Adipocyte (in vitro differentiated cells): ENCODE measurements around the gene PLPP2.
"Not testable (repeated sequence)": the region's sequence is repeated elsewhere in the genome, so short reads cannot be mapped to it uniquely, and the experiment has no call there.

Source experiments
- DNase-seq: peaks from one replicate; pipeline ENCODE4 v3.0.0-alpha.2; 2015; ENCODE audit warnings: low read depth
- H3K27me3 ChIP-seq: replicated peaks from 2 replicates; pipeline ENCODE4 v1.7.0; 2013; ENCODE audit warnings: mild to moderate bottlenecking, low read length, moderate library complexity; ENCODE audit not compliant: control insufficient read depth, insufficient read depth
- H3K36me3 ChIP-seq: 2 replicates; pipeline ENCODE4 v1.7.0; 2013; ENCODE audit warnings: low read length, mild to moderate bottlenecking, moderate library complexity; ENCODE audit not compliant: control insufficient read depth, insufficient read depth, severe bottlenecking
- H3K4me1 ChIP-seq: 2 replicates; pipeline ENCODE4 v1.7.0; 2013; ENCODE audit warnings: mild to moderate bottlenecking, low read length, moderate library complexity; ENCODE audit not compliant: control insufficient read depth, insufficient read depth
- H3K4me3 ChIP-seq: 2 replicates; pipeline ENCODE4 v1.7.0; 2013; ENCODE audit warnings: mild to moderate bottlenecking, low read length, moderate library complexity
- H3K9ac ChIP-seq: 2 replicates; pipeline ENCODE4 v1.7.0; 2013; ENCODE audit warnings: mild to moderate bottlenecking, low read length, moderate library complexity
- H3K9me3 ChIP-seq: 2 replicates; pipeline ENCODE4 v1.7.0; 2013; ENCODE audit warnings: mild to moderate bottlenecking, low read length, moderate library complexity; ENCODE audit not compliant: control insufficient read depth

The PLPP2 gene

DNA sequence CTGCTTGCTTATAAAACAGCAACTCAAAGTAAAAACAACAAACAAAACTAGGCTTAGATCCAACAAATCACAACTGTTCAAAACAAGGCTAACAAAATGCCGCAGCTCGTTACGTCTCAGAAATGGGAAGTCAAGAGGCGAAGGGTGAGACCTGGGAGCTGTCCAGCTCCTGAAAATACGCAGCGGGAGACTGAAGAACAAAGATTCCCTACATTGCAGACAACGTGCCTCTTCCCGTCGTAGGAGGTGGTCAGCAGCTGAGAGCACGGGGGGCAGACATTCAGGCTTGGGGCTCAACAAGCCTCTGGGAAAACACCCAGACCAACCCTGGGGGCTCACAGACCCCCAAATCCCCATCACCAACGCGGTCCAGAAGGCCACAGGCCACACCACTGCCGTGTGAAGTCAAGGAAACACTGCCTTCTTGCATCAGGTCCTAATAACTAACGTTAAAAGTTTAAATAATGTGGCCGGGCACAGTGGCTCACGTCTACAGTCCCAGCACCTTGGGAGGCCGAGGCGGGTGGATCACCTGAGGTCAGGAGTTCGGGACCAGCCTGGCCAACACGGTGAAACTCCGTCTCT is 13.5 kb downstream of the PLPP2 start:
- Histone ChIP-seq H3K27me3 (peaks cover 41% of the 10 kb centered on the region), H3K9ac (no peak overlapping the region), H3K4me3 (no peak overlapping the region), H3K9me3 (no peaks in the 10 kb centered on the region), H3K36me3 (no peaks in the 10 kb centered on the region), H3K4me1 (no peaks in the 10 kb centered on the region)
- peak; percentile 31 for DNase-seq

DNA sequence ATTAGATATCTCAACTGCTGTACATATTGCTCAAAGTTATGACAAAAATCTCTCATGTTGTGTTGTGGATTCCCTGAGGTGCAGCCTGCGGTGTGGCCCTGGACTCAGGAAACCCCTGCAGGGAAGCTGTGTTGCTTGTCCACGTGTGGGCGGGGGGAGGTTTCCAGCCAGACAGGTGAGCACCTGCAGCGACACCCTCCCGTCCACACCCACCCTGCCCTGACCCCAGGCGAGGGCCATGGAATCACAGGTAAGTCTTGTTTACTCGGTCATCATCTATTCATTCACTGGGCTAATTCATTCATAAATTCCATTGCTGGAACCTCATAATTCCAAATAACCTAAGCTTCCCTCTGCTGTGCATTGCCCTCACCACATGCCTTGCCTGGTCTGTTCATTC is 14.1 kb downstream of the PLPP2 start:
- Histone ChIP-seq H3K36me3 (no peaks in the 10 kb centered on the region), H3K4me3 (no peak overlapping the region), H3K9me3 (no peaks in the 10 kb centered on the region), H3K27me3 (peaks cover 42% of the 10 kb centered on the region), H3K4me1 (no peaks in the 10 kb centered on the region), H3K9ac (no peak overlapping the region)
- DNase-seq, result no peak

DNA sequence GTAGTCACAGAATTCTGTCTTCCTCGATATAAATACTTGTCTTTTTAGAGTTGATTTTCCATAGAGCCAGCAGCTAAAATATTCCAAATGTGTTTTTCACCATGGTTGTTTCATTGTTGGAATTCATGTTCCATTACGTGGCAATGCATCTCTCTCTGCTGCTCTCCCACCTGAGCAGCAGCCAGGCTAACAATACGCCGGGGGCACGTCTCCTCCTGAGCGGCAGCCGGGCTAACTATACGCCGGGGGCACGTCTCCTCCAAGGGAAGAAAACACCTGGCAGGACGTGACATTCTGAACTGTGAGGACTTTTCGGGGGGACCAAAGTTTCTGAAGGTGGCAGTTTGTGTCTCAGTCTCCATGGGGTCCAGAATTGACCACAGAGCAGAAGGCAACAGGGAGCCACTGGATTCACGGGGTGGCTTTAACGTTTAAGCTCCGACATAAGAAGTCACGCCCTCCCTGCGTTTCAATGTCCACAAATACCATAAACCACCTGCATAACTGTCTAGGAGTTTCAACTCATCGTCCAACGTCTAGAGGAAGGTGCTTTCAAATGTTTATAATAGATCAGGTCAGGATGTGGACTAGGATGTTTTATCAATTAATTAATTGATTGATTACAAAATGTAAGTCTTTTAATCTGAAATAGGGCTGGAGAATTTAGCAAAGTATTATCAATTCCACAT is 15.1 kb downstream of the PLPP2 start:
- H3K27me3 ChIP-seq, result peaks cover 40% of the 10 kb centered on the region
- H3K4me3 ChIP-seq, result no peak overlapping the region
- DNase-seq, result no peak
- no peaks in the 10 kb centered on the region for H3K4me1 ChIP-seq
- H3K36me3 ChIP-seq, result no peaks in the 10 kb centered on the region
- no peaks in the 10 kb centered on the region for H3K9me3 ChIP-seq
- no peak overlapping the region for H3K9ac ChIP-seq

DNA sequence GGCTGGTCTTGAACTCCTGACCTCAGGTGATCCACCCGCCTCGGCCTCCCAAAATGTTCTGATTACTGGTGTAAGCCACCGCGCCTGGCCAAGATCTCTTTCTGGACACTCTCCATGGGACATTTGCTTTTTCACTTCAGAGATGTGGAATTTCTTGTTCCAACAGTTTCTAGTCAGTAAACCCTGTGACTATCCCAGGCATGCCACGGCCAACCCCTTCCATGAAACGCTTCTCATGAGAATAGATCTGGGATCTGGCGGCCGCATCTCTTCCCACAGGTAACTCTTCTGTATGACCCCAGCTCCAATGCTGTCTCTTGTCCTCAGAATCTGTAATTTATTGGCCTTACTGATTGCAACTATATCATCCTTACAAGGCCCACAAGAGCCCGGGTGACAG is 16.2 kb downstream of the PLPP2 start:
- no peaks in the 10 kb centered on the region for H3K9me3 ChIP-seq
- no peak overlapping the region for H3K9ac ChIP-seq
- no peak for DNase-seq
- H3K4me1 ChIP-seq, result no peaks in the 10 kb centered on the region
- H3K4me3 ChIP-seq, result no peak overlapping the region
- peaks cover 33% of the 10 kb centered on the region for H3K27me3 ChIP-seq
- no peaks in the 10 kb centered on the region for H3K36me3 ChIP-seq

DNA sequence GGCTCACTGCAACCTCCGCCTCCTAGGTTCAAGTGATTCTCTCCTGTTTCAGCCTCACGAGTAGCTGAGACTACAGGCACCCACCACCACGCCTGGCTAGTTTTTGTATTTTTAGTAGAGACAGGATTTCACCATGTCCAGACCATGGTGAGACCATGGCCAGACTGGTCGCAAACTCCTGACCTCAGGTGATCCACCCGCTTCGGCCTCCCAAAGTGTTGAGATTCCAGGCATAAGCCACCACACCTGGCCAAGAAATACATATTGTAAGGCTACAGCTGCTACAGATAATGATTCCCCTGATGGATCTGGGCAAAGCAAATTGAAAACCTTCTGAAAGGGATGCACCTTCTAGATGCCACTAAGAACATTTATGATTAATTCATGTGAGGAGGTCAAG is 17.8 kb downstream of the PLPP2 start:
- H3K9me3 ChIP-seq, result no peaks in the 10 kb centered on the region
- DNase-seq, result no peak
- H3K27me3 ChIP-seq, result peaks cover 28% of the 10 kb centered on the region
- no peak overlapping the region for H3K9ac ChIP-seq
- no peaks in the 10 kb centered on the region for H3K4me1 ChIP-seq
- H3K4me3 ChIP-seq, result no peak overlapping the region
- H3K36me3 ChIP-seq, result no peaks in the 10 kb centered on the region

DNA sequence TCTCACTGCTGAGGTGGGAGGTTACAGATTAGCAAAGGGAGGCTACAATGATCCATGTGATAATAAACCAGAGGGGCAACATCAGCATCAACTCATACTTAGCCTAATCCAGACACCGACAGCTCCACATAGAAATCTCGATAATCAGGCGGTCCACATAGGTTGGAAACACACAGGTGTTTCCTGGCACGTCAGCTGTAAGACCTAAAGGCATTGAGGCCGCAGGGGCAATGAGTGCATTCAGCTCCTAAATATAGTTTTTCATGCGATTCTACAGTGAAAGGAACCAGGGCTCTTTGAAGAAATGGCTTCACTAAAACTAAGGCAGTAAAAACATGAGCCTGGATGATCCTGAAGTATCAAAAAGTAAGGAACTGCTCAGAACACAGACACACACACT is 19.3 kb downstream of the PLPP2 start:
- DNase-seq, result no peak
- Histone ChIP-seq H3K36me3 (no peaks in the 10 kb centered on the region), H3K4me1 (no peaks in the 10 kb centered on the region), H3K4me3 (no peak overlapping the region), H3K9ac (no peak overlapping the region), H3K9me3 (no peaks in the 10 kb centered on the region), H3K27me3 (peaks cover 19% of the 10 kb centered on the region)

DNA sequence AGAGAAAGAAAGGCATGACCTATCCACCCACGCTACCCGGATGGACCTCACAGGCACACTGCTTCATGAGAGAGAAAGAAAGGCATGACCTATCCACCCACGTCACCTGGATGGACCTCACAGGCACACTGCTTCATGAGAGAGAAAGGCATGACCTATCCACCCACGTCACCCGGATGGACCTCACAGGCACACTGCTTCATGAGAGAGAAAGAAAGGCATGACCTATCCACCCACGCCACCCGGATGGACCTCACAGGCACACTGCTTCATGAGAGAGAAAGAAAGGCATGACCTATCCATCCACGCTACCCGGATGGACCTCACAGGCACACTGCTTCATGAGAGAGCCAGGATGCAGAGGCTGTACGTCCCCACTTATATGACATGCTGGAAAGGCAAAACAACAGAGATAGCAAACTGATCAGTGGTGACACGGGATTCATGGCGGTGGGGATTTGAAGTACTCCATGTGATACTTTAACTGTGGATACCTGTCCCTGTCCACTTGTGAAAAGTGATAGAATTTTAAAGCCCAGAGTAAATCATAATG is 20.4 kb downstream of the PLPP2 start:
- not testable (repeated sequence) for H3K9ac ChIP-seq, H3K4me1 ChIP-seq, DNase-seq, H3K4me3 ChIP-seq, H3K9me3 ChIP-seq, H3K36me3 ChIP-seq
- H3K27me3 ChIP-seq, result peaks cover 15% of the 10 kb centered on the region

DNA sequence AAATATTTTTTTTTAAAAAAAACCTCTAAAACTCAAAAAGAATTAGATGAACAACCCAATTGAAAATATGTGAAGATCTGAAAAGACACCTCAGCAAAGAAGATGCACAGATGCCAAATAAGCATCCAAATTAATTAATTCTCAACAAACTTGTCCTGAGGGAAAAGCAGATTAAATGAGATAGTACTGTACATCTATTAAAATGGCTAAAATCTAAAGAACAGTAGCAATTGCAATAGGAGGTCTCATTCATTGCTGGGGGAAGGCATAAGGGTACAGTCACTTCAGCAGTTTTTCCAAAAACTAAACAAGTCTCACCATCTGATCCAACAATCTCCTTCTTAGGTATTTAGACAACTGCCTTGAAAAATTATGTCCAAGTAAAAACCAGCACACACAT is 22.0 kb downstream of the PLPP2 start:
- Histone ChIP-seq H3K36me3 (no peaks in the 10 kb centered on the region), H3K27me3 (peaks cover 20% of the 10 kb centered on the region), H3K9ac (no peak overlapping the region), H3K4me3 (no peak overlapping the region), H3K9me3 (no peaks in the 10 kb centered on the region), H3K4me1 (no peaks in the 10 kb centered on the region)
- DNase-seq, result no peak

DNA sequence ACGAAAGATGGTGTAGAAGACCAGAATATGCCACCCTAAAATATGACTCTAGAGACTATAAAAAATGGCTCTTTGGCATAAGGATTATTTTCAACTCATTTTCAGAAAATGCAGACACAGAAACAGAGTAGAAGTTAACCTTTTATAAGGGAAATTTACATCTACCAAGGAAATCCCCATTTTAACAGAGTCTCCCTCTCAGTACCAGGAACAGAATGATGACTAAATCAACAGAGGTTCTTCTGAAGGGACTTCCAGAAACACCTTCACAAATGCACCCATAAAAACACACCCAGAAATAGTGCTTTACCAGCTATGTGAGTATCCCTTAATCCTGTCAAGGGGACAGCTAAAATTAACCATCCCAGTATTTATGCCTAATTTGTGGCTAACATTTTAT is 29.1 kb downstream of the PLPP2 start:
- Histone ChIP-seq H3K36me3 (no peaks in the 10 kb centered on the region), H3K4me1 (no peaks in the 10 kb centered on the region), H3K4me3 (no peak overlapping the region), H3K27me3 (peaks cover 29% of the 10 kb centered on the region), H3K9me3 (no peaks in the 10 kb centered on the region), H3K9ac (no peak overlapping the region)
- DNase-seq, result no peak

DNA sequence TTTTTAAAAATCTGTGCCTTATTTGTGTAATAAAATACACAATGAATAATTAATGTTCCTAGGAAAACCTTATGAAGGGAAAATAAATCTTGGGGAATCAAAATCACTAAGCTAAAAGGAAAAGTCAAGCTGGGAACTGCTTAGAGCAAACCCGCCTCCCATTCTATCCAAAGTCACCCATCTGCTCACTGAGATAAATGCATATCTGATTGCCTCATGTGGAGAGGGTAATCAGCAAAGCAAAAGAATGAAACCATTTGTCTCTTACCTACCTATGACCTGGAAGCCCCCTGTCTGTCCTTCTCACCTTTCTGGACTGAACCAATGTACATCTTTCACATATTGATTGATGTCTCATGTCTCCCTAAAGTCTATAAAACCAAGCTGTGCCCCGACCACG is 34.4 kb downstream of the PLPP2 start:
- not testable (repeated sequence) for H3K36me3 ChIP-seq, DNase-seq, H3K4me1 ChIP-seq, H3K9ac ChIP-seq, H3K4me3 ChIP-seq, H3K9me3 ChIP-seq
- H3K27me3 ChIP-seq, result peaks cover 15% of the 10 kb centered on the region

DNA sequence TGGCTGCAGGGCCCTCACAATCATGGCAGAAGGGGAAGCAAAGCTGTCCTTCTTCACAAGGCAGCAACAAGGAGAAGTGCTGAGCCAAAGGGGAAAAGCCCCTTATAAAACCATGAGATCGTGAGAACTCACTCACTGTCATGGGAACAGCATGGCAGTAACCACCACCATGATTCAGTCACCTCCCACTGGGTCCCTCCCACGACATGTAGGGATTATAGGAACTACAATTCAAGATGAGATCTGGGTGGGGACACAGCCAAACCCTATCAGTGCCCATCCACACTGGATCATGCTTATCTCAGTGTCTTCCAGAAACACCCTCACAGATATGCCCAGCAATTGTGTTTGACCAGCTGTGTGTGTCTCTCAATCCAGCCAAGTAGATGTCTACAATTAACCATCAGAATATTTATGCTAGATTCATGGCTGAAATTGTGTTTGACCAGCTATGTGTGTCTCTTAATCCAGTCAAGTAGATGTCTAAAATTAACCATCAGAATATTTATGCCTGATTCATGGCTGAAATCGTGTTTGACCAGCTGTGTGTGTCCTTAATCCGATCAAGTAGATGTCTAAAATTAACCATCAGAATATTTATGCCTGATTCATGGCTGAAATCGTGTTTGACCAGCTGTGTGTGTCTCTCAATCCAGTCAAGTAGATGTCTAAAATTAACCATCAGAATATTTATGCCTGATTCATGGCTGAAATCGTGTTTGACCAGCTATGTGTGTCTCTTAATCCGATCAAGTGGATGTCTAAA is 38.6 kb downstream of the PLPP2 start:
- not testable (repeated sequence) for H3K9me3 ChIP-seq, H3K36me3 ChIP-seq, H3K27me3 ChIP-seq, H3K4me3 ChIP-seq, H3K9ac ChIP-seq, H3K4me1 ChIP-seq, DNase-seq
